ENCODE measurements around the gene MOB2.

The MOB2 gene

DNA sequence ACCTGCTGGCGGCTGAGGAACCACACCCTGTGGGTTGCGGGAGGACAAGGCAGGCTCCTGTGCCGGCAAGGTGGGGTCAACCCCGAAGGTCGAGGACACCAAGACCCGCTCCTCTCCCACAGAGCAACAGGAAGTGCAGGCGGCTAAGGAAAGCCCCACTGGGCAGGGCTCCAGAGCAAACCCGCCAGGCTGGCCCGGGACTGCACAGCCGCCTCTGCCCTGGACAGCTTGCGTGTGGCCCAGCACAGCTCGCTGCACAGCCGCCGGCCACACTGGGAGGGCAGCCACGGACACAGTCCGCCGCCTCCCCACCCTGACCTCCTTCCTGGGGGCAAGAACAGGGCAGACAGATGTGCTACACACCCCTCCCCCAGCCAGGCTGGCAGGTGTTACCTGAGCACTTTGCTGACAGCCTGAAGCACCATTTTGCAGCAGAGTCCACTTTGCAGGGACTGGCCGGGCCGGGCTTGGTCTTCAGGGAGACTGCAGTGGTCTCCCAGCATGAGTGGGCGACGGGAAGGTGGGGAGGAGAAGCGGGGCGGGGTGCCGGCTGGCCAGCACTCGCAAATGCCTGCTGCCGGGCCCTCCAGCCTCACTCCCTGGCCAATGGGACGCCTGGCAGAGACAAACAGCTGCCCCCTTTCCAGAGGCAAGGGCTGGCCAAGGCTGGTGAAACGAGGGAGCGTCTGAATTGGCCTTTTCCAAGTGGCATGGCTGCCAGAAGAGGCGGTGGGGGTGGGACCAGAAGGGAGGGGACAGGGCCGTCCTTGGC lies at the start of gene MOB2:
TSS of gene MOB2 (minus strand) at position 726 of the 772 bp plus-strand sequence. CDS start at position 503, 223 bp downstream.
- DNase-seq: peak; percentile 16

- DNase-seq: no peak
These were observed 48.1 kb upstream of the MOB2 start for GRCh38 chr11:1534682-1535081.

GRCh38 chr11:1534171-1534570 lies 47.6 kb upstream of the MOB2 start:
- DNase-seq: no peak

GRCh38 chr11:1533342-1533725 lies 46.8 kb upstream of the MOB2 start:
- no peak for DNase-seq

- no peak for DNase-seq
These were observed 46.2 kb upstream of the MOB2 start for GRCh38 chr11:1532606-1533341.

GRCh38 chr11:1532014-1532586 lies 45.5 kb upstream of the MOB2 start:
- DNase-seq: no peak

GRCh38 chr11:1531449-1532013 lies 45.0 kb upstream of the MOB2 start:
- DNase-seq: no peak

- DNase-seq: no peak
These were observed 44.3 kb upstream of the MOB2 start for GRCh38 chr11:1530686-1531448.

GRCh38 chr11:1529774-1530173 lies 43.2 kb upstream of the MOB2 start:
- DNase-seq: no peak

DNA sequence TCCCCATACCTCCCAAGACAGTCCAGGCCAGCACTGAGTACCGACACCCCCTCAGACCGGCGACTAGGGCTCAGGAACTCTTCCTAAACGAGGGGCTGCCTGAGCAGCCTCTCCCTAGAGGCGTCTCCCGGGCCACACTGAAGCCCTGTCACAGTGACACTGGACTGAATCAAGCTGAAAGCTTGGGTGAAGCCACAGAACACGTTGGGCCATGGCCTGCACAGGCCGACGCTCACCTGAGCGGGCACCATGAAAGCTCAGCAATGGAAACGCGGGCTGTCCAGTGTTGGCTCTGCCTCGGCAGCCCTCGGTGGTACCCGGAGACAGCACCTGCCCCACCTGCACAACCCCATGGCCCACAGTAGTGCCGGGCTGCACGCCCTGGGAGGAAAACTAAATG lies 42.7 kb upstream of the MOB2 start:
- no peak for DNase-seq

DNA sequence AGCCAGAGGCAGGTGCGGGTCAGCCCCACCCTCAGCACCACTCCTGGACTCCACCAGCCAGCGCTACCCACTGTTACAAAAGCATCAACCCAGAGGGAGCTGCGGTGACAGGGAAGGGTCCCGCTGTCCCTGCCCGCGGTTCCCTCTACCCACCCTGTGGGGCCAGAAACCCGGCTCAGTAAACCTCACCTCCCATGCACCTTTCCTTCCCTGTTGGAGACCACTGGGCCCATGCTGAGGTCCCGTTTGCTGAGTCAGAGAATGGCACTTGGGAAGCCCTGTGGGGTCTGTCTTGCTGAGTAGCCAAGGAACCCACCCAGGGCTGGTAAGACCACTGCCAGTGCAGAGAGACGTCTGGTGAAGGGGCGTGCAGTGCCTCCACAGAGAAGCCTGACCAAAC lies 42.1 kb upstream of the MOB2 start:
- no peak for DNase-seq

DNA sequence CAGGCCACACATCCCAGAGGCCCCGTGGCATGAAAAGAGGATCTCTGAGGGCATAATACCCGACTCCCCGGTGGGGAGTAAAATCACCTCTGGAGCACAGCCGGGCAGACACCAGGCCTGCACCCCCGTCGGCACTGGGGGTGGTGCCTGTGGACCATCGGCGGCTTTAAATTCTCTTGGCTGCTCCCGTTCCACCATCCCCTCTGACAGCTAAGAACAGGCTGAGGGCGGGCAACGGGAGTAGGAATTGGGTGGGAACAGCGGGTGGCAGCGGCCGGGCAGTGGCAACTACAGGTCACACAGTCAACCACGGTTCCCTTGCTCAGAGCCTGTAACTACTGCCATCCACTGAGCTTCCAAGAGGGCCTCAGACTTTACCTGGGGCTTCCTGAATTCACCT lies 40.2 kb upstream of the MOB2 start:
- DNase-seq: no peak

DNA sequence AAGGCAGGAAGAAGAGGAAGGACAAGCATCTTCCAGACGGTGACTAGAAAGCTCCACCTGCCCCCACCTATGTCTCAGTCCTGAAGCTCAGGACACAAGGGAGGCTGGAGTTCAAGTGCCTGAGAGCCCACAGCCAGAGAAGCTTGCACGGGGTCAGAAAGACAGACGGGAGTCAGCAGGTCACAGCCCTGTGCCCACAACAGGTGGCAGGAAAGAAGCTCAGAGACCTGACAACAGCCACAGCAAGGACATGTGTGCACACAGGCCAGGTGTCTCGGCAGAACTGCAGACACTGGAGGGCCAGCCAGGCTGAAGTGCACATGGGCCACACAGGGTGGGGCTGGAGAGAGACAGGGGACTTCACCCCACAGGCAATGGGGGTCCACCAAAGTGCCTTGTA lies 37.2 kb upstream of the MOB2 start:
- peak; percentile 51 for DNase-seq

GRCh38 chr11:1523077-1523476 lies 36.5 kb upstream of the MOB2 start:
- DNase-seq: no peak

GRCh38 chr11:1522081-1522424 lies 35.5 kb upstream of the MOB2 start:
- no peak for DNase-seq

DNA sequence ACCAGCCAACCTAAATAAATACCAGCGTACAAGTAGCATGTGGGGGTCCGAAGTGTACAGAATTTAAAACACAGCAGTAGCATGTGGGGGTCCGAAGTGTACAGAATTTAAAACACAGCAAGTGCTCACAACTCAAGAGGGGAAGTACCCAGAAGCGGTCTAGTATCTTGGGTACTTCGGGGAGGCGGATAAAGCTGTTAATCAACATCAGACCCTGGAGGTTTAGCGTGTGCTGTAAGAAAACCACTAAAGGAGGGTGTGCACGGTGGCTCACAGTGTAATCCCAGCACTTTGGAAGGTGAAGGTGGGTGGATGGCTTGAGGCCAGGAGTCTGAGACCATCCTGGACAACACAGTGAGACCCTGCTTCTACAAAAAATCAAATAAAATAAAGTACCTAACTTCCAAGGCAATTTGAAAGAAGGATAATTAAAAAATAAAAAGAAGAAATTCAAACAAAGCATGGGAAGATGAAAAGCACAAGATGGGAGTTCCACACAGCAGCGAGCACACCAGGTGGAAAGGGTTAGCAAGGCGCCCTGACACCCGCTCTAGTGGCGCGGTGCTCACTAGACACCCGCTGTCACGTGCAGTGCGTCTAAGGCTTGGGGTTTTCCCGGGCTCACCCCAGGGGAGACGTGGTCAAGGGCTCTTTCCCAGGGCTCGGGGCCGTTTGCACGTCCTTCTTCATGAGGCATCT lies 35.0 kb upstream of the MOB2 start:
- DNase-seq: no peak

DNA sequence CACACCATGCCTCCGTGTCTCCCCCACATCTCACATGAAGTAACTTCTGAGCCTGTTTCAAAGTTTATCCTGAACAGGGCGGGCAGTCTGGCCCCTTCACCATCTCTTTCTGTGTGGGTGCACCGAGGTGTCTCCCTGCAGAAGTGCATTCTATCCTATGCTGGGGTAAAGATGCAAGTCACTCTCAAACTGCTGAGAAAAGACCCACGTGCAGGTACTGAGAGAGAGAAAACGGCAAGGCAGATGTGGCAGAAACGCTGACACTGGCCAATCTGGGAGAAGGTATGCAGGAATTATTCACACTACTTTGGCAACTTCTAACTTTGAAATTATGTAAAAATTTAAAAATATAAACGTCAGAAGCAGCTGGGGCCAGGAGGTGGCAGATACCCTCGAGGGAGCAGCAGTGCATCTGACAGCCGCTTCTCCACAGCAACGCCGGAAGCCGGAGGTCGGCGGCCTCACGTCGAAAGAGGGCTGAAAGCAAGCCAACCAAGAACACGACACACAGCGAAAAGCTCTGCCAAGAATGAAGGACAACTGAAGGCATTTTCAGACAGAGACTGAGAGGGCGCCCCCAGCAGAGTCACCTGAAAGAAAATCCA lies 34.2 kb upstream of the MOB2 start:
- DNase-seq: no peak

- no peak for DNase-seq
These were observed 33.7 kb upstream of the MOB2 start for GRCh38 chr11:1520209-1520662.

- DNase-seq: no peak
These were observed 32.7 kb upstream of the MOB2 start for GRCh38 chr11:1519028-1520010.

- DNase-seq: no peak
These were observed 31.7 kb upstream of the MOB2 start for GRCh38 chr11:1518301-1518700.
